ENCODE results near the gene ADCY5. TPM values are rescaled to one million over a fixed set of nuclear protein-coding genes. Genes with fewer than 3 reads are reported as not detected.
A peak's percentile ranks its signal among the peaks of the same experiment; 100 is the strongest.

ADCY5 gene
- polyA plus RNA-seq, 3 donors: not detected

- Histone ChIP-seq H3K9ac (ENCODE audit: insufficient read depth, low read length, poor library complexity, severe bottlenecking) (no peak overlapping the region), H4K20me1 (ENCODE audit: insufficient read depth, low read length) (no peaks in the 10 kb centered on the region), H3K79me2 (ENCODE audit: insufficient read depth, low read length) (no peaks in the 10 kb centered on the region), H3K27me3 (ENCODE audit: control insufficient read depth in 2 of 2, insufficient read depth in 2 of 2, low read length in 2 of 2) (no peaks in the 10 kb centered on the region), H2AFZ (ENCODE audit: insufficient read depth, low read depth, low read length, poor library complexity, severe bottlenecking) (no peak overlapping the region), H3K4me1 (ENCODE audit: control insufficient read depth in 1 of 2, insufficient read depth in 2 of 2, low read length in 2 of 2) (no peaks in the 10 kb centered on the region), H3K36me3 (replicated peaks in 1 of 2; ENCODE audit: control insufficient read depth in 1 of 2, insufficient read depth in 2 of 2, low read length in 2 of 2) (peaks cover under 1 to 1% of the 10 kb centered on the region in 2 donors), H3K9me3 (replicated peaks in 1 of 2; ENCODE audit: control insufficient read depth in 1 of 2, insufficient read depth in 1 of 2, low read length in 2 of 2) (no peaks in the 10 kb centered on the region), H3K4me2 (replicated peaks; ENCODE audit: extremely low read depth, low read length, poor library complexity, severe bottlenecking) (no peak overlapping the region), H3K4me3 (replicated peaks in 1 of 3; ENCODE audit: low read depth in 2 of 3, low read length in 3 of 3) (no peak overlapping the region), H3K27ac (ENCODE audit: low read depth in 1 of 2, low read length in 2 of 2) (no peak overlapping the region)
- TF ChIP-seq CTCF (IDR thresholded peaks at IDR 0.05): no peak
- intact Hi-C loops (cut with micrococcal nuclease): no loop called here
- no peak overlapping the region for H3K27ac Mint-ChIP-seq
- no peak overlapping the region for H3K4me3 Mint-ChIP-seq
- peaks cover 0 to 2% (median 0%) of the 10 kb centered on the region in 3 donors for H3K27me3 Mint-ChIP-seq (ENCODE audit: low read depth in 3 of 3)
- H3K36me3 Mint-ChIP-seq: peaks cover 1 to 3% of the 10 kb centered on the region in 2 donors
- no peak for DNase-seq
- 86% methylated on average over 5 of the region's 6 CpGs for WGBS (ENCODE audit: insufficient coverage)
- H3K4me1 Mint-ChIP-seq: no peaks in the 10 kb centered on the region
- H3K9me3 Mint-ChIP-seq: no peaks in the 10 kb centered on the region
These were observed 171.8 kb downstream of the ADCY5 start for GRCh38 chr3:123277106-123277505.

- H3K36me3 Mint-ChIP-seq: peaks cover 7% of the 10 kb centered on the region in 2 donors
- H4K20me1 ChIP-seq (ENCODE audit: insufficient read depth, low read length): no peaks in the 10 kb centered on the region
- H3K4me2 ChIP-seq (replicated peaks; ENCODE audit: extremely low read depth, low read length, poor library complexity, severe bottlenecking): no peak overlapping the region
- H3K4me3 ChIP-seq (replicated peaks in 1 of 3; ENCODE audit: low read depth in 2 of 3, low read length in 3 of 3): no peak overlapping the region
- H3K4me3 Mint-ChIP-seq: no peak overlapping the region
- H3K79me2 ChIP-seq (ENCODE audit: insufficient read depth, low read length): no peaks in the 10 kb centered on the region
- H3K9me3 ChIP-seq (replicated peaks in 1 of 2; ENCODE audit: control insufficient read depth in 1 of 2, insufficient read depth in 1 of 2, low read length in 2 of 2): no peaks in the 10 kb centered on the region
- no peaks in the 10 kb centered on the region for H3K9me3 Mint-ChIP-seq
- H3K27ac Mint-ChIP-seq: peak overlapping the region in 1 of 7 donors; percentile 43
- intact Hi-C loops (cut with micrococcal nuclease): no loop called here
- 96% methylated on average over 10 of the region's 10 CpGs for WGBS (ENCODE audit: insufficient coverage)
- H3K4me1 ChIP-seq (ENCODE audit: control insufficient read depth in 1 of 2, insufficient read depth in 2 of 2, low read length in 2 of 2): no peaks in the 10 kb centered on the region
- H3K4me1 Mint-ChIP-seq: no peaks in the 10 kb centered on the region
- H3K27ac ChIP-seq (ENCODE audit: low read depth in 1 of 2, low read length in 2 of 2): no peak overlapping the region
- H3K27me3 Mint-ChIP-seq (ENCODE audit: low read depth in 3 of 3): no peaks in the 10 kb centered on the region
- no peak for DNase-seq
- H2AFZ ChIP-seq (ENCODE audit: insufficient read depth, low read depth, low read length, poor library complexity, severe bottlenecking): no peak overlapping the region
- no peak overlapping the region for H3K9ac ChIP-seq (ENCODE audit: insufficient read depth, low read length, poor library complexity, severe bottlenecking)
- H3K36me3 ChIP-seq (replicated peaks in 1 of 2; ENCODE audit: control insufficient read depth in 1 of 2, insufficient read depth in 2 of 2, low read length in 2 of 2): peaks cover 7% of the 10 kb centered on the region in 2 donors
- H3K27me3 ChIP-seq (ENCODE audit: control insufficient read depth in 2 of 2, insufficient read depth in 2 of 2, low read length in 2 of 2): no peaks in the 10 kb centered on the region
- TF ChIP-seq CTCF (IDR thresholded peaks at IDR 0.05): no peak
These were observed 172.4 kb downstream of the ADCY5 start for GRCh38 chr3:123276346-123277006.

All from CD14-positive monocyte (primary cell).